ENCODE results near the gene RAD51B.

RAD51B gene

GRCh38 chr14:68506645-68507419 lies 687.3 kb downstream of the RAD51B start:
- peak; percentile 36 for DNase-seq

- DNase-seq: peak; percentile 10
Observed at GRCh38 chr14:68507544-68508081, 688.0 kb downstream of the RAD51B start.

- no peak for DNase-seq
Observed at GRCh38 chr14:68508581-68508980, 689.0 kb downstream of the RAD51B start.

- no peak for DNase-seq
Observed at GRCh38 chr14:68509188-68509983, 689.8 kb downstream of the RAD51B start.

GRCh38 chr14:68510201-68511128 lies 690.9 kb downstream of the RAD51B start:
- DNase-seq: no peak

- no peak for DNase-seq
Observed at GRCh38 chr14:68511129-68512047, 691.8 kb downstream of the RAD51B start.

- no peak for DNase-seq
Observed at GRCh38 chr14:68512088-68512487, 692.5 kb downstream of the RAD51B start.

- DNase-seq: no peak
Observed at GRCh38 chr14:68513137-68513536, 693.6 kb downstream of the RAD51B start.

GRCh38 chr14:68513838-68514607 lies 694.4 kb downstream of the RAD51B start:
- DNase-seq: no peak

- no peak for DNase-seq
Observed at GRCh38 chr14:68514608-68515194, 695.1 kb downstream of the RAD51B start.

- DNase-seq: no peak
Observed at GRCh38 chr14:68516342-68516741, 696.8 kb downstream of the RAD51B start.

GRCh38 chr14:68518166-68518565 lies 698.6 kb downstream of the RAD51B start:
- DNase-seq: no peak

GRCh38 chr14:68518761-68519670 lies 699.4 kb downstream of the RAD51B start:
- DNase-seq: no peak

GRCh38 chr14:68519671-68520187 lies 700.1 kb downstream of the RAD51B start:
- no peak for DNase-seq

GRCh38 chr14:68520637-68521556 lies 701.3 kb downstream of the RAD51B start:
- DNase-seq: no peak

GRCh38 chr14:68521557-68521901 lies 702.0 kb downstream of the RAD51B start:
- DNase-seq: no peak

GRCh38 chr14:68521961-68522509 lies 702.5 kb downstream of the RAD51B start:
- no peak for DNase-seq

Data from stimulated activated CD4-positive, alpha-beta T cell treated with anti-CD3 and anti-CD28 coated beads, Interleukin-4, amount 100 ng/mL, for 1 hour (primary cell).